HG03175 (cell line): Measurements from ENCODE around the gene MIEF1.

Experiments
- ATAC-seq: cut with Tn5 transposase; IDR thresholded peaks from one replicate; pipeline ENCODE4 v1.9.1; 2021; ENCODE audit warnings: mild to moderate bottlenecking, moderate library complexity; ENCODE audit not compliant: unreplicated experiment

Gene MIEF1

DNA sequence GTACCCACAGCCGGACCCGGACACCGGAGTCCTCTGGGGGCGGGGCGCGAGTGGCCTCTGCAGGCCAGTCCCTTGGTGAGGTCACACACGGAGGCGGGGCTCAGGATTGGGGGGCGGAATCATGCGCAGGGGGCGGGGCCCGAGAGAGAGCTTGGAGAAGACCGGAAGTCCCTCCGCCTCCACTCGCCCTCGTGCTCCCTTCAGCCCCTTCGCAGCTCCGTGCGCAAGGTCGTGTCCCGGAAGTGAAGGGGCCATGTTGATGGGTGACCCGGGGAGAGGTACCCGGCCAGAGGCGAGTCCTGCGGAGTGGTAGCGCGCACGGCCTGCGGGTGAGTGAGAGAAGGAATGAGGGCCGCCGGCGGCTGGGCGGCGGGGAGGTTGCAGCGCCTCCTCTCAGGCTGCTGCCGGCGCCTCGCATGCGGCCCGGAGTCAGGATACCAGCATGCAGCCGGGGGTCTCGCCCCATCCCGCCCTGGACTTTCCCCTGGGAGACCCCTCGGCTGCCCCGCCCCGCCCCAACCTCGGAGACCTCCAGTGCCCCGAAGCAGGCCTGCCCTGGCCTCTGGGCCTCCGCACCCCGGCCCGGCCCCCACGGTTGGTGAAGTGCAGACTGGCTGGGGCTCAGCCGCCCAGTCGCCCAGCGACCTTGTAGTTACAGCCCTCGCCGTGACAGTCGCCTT is at the start of gene MIEF1:
TSS of gene MIEF1 (plus strand) at position 182 of the 680 bp plus-strand sequence. CDS start 9,005 bp downstream, outside the sequence.
- ATAC-seq: peak; percentile 87

DNA sequence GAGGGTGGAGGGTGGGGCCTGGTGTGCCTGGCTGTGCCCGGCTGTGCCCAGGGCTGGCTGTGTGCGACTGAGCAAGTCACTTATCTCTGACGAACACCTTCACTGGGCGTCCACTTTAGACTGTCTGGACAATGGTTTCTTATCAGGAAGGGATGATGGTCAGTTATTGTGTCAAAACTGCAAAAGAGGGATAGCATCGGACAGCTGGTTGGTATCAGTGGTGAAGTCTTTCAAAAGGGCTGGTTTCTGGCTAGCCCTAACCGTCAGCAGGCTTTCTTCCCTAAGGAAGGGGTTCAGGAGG is 49.4 kb upstream of the MIEF1 start:
- no peak for ATAC-seq

DNA sequence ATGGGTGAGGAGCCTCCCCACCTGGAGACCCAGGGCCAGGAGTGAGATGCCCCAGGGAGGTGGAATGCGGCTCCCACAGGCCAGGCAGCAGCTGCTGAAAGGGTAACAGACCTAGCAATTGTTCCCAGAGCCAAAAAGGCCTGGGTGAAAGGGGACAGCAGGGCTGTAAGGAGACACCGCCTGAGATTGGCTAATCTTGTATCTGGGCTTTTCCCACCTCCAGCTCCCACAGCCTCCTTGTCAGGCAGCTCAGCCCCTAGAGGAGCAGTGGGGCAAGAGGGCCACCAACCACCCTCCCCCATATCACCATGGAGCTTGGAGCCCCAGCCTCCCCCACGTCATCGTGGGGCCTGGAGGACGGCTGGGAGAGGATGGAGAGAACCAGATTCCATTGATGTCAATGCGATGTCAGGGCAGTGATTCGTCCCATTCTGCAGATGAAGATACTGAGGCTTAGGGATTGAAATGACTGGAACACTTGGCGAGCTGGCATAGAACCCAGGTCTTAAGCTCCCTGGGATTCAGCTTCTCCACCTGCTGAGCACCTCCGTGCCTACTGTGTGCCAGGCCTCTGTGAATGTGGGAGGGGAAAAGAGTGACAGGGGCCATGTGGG is 48.2 kb upstream of the MIEF1 start:
- ATAC-seq: no peak

DNA sequence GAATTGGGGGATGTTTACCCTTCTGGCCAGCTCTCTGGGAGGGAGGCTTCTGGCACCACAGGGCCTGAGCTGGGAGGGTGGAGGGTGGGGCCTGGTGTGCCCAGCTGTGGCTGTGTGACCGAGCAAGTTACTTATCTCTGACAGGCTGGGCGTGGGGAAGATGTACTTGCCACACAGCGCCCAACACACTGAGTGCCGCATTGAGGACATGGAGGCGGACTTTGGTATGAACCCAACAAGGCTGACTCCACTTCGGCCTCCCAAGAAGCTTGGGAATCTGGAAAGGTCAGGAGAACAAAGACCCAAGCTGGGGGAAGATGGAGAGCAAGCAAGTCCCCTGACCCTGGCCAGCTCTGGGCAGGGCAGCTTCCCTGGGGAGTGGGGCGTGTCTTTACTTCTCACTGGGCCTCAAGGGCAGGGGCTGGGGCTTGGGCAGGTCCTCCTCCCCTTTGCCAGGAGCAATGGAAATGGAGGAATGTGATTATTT is 47.7 kb upstream of the MIEF1 start:
- ATAC-seq: no peak

- no peak for ATAC-seq
Observed at GRCh38 chr22:39456522-39457197, 45.4 kb upstream of the MIEF1 start, which contains the start of gene MGAT3. TSS of gene MGAT3 (plus strand) at chr22:39457012. CDS start at chr22:39487348, 30,336 bp downstream.

GRCh38 chr22:39457198-39457555 is 44.9 kb upstream of the MIEF1 start:
- no peak for ATAC-seq

- no peak for ATAC-seq
Observed at GRCh38 chr22:39457556-39458443, 44.3 kb upstream of the MIEF1 start.

DNA sequence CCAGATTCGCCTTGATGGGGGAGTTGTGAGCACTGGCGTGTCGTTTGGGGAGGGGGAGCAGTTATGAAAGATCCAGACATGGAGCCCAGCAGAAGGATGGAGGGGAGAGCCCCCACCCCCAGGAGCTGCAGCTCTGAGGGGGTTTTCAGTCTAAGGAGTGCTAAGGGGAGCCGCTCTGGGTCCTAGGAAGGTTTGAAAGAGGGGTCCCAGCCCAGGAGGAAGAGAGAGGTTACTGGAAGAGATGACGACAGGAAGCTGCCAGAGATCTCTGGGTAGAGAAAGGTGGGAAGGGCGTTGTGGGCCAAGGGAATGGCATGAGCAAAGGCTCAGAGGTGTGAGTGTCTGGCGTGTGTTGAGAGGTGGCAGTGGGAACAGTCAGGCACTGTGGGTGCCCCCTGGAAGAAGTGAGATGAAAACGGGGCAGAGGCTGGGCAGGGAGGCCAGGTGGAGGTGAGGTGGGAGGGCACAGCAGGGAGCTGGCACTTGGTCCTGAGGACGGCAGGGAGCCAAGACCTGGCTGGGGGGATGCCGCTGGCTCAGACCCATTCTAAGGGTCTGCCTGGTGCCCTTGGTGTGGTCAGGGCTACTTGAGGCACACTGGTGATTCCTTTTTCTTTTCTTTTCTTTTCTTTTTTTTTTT is 43.5 kb upstream of the MIEF1 start:
- no peak for ATAC-seq

- no peak for ATAC-seq
Observed at GRCh38 chr22:39459681-39460080, 42.4 kb upstream of the MIEF1 start.

DNA sequence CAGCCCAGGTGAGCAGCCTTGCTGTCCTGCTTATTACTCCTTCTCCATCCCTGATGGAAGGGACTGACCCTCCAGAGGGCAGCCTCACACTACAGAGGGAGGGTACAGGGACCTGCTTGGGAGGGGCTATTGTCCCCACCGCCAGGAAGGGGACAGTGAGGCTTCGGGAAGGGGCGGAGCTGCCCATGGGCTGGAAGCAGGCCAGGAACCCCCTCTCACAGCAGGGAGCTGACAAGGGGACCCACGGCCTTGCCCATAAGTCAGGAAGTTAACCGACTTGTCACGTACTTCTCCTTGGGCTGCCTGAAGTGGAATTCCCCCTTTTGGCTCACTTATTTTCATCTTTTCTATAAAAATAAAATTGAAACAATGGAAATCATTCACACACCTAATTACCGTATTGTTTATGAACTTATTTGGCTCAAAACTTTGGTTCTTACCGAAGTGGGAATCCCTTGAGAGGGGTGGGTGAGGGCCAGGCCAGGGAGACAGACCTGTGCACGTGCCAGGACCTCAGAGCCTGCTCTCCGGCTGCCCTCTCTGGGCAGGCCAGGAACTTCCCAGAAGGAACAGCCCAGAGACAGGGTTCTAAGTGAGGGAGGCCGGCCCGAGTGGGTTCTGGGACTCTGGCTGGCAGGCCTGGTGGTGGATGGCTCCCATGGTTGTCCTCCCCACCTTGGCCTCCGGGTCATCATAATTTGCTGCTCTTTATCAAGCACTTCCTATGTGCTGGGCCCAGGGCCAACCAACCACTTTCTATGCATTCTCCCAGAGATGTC is 39.5 kb upstream of the MIEF1 start:
- ATAC-seq: no peak

DNA sequence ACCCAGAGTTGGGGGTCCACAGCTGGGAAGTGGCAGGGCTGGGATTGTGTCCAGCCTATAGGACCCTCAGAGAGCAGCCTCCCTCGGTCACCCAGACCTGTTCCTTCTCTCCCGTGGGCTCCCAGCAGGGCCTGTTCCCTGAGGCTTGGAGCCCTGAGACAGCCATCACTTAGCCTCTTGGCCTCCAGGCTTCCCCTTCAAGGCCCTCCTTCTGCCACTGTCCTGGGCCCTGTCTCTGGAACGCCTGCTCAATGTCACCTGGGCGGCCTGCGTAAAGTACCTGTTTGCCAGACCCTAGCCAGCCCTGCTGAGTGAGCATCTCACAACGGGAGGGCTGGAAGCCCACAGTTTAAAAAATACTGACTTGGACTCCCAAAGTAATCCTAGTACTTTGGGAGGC is 38.8 kb upstream of the MIEF1 start:
- no peak for ATAC-seq

GRCh38 chr22:39463931-39464390 is 38.1 kb upstream of the MIEF1 start:
- ATAC-seq: no peak

DNA sequence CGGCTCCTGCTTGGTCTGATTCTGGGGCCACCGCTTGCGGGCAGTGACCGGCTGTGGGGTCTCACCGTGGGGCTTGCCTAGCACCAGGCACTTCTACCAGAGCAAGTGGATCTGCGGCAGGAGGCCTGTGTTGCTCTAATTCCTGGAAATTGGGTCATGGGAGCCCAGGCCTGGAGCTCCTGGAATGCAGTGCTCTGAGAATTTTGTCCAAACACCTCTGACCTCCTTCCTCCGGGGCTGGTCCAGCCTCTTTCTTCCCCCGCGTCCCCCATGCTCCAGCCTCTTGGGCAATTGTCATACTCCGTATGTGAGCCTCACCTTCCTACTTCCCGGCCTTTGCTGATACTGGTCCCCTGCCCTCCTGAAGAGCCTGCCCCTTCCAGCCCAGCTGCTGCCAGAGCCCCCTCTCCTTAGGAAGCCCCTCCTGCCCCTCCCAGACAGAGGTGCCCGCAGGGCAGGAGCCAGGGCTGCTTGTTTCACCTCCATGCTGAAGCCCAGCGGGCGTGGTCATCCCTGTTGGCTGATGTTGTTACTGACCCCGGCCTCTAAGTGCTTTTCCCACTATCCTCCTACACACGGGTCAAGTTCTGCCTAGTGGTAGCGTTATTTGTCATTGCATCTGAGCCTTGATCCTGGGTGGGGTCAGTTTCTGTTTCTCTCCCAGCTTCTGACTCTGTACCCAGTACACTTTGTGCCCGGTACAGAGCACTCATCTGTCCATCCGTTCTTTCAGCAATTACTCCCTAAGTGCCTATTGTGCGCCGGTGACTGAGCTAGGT is 35.7 kb upstream of the MIEF1 start:
- ATAC-seq: no peak

DNA sequence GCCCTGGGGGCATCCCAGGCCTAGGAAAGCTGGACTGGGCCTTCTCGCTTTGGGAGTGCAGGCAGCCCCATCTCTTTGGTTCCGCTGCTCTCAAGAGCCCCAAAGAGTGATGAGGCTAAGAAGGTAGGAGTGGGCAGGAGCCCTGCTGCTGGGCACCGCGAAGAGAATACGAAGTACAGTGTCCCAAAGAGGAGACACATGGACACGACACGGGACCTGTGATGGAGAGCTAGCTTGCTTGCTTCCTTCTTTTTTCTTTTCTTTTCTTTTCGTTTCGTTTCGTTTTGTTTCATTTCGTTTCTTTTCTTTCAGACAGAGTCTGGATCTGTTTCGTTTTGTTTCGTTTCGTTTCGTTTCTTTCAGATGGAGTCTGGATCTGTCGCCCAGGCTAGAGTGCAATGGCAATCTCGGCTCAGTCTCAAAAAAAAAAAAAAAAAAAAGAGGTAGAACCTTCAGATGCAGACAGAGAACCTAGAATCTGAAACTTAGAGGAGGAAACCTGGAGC is 34.6 kb upstream of the MIEF1 start:
- ATAC-seq: no peak

DNA sequence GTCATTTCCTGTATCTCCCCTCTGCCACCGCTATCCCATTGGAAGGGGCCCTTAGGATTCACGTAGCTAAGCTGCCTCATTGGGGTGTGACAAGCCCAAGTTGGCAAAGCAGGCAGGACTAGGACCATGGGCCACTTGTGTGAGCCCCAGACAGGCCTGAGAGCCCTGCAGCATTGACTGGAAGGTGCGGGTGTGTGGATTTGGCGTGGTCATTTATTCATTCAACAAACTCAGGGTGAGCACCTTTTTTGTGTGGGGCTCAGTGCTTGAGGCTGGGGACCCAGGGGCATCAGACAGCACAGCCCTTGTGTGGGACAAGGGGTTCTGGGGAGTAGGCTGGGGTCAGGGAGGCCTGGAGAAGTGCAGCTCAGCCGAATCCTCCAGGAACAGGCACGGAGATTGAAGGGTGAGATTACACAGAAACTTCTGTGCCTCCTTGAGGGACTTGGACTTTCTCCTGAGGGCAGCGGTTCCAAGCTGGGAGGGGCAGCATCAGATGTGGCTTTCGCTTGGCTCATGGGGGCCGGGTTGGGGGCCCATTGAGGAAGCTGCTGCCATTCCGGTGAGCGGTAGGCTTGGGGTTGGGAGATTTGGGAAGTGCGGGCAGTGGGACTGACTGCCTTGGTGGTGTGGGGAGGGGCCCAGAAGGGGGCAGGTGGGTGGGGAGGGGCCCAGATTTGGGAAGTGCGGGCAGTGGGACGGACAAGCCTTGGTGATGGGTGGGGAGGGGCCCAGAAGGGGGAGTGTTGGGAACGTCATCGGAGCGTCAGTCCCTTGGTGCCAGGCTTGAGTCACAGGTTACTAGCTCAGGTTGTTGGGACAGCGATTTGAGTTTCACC is 33.4 kb upstream of the MIEF1 start:
- ATAC-seq: no peak

GRCh38 chr22:39469326-39469680 is 32.8 kb upstream of the MIEF1 start:
- ATAC-seq: no peak

- no peak for ATAC-seq
Observed at GRCh38 chr22:39469681-39470450, 32.2 kb upstream of the MIEF1 start.
